PFSK-1 (cell line): ENCODE measurements around the gene TRPM2.

ENCODE experiments used
- FOXP2 ChIP-seq: optimal IDR thresholded peaks from 2 replicates; pipeline ENCODE3; 2011; ENCODE audit warnings: borderline replicate concordance, control low read depth, inconsistent platforms; ENCODE audit not compliant: insufficient read depth; ENCODE audit errors: extremely low read length, extremely low read depth
- POLR2AphosphoS5 ChIP-seq: IDR thresholded peaks from 2 replicates; pipeline ENCODE4 v1.6.1; 2012; ENCODE audit warnings: low read depth, mild to moderate bottlenecking, control low read depth, low read length, moderate library complexity
- REST ChIP-seq, 2 experiments: IDR thresholded peaks; 2 replicates each; pipeline versions ENCODE4 v1.6.1 to v1.8.0; 2011 to 2012; ENCODE audit warnings: low read depth in 2 of 2, low read length in 2 of 2, control low read depth in 1 of 2, inconsistent platforms in 1 of 2, mild to moderate bottlenecking in 1 of 2, moderate library complexity in 1 of 2; ENCODE audit not compliant: insufficient read depth in 1 of 2
- SIN3A ChIP-seq: IDR thresholded peaks from 2 replicates; pipeline ENCODE4 v1.6.1; 2012; ENCODE audit warnings: mild to moderate bottlenecking, low read length, moderate library complexity, borderline replicate concordance; ENCODE audit not compliant: insufficient read depth
- TAF1 ChIP-seq: IDR thresholded peaks from 2 replicates; pipeline ENCODE4 v1.6.1; 2012; ENCODE audit warnings: low read length, control low read depth, borderline replicate concordance; ENCODE audit not compliant: insufficient read depth

Gene TRPM2

DNA sequence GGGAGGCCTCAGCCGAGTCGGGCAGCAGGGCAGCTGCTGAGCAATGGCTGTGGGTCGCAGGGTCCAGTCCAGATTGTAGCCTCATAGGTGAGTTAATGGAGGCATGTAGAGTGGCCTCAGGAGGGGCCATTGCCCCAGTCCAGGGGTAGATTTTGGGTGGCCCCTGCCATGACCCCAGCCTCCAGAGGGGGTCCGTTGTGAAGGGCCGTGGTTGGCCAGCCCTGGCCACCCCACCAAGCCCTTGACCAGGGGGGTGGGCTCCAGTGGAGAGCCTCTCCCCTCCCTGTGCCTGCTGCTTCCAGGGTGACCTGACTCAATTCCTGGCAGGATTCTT is 26.1 kb downstream of the TRPM2 start:
- TF ChIP-seq TAF1 (no peak), POLR2AphosphoS5 (no peak), FOXP2 (no peak), REST (IDR thresholded peaks at IDR 0.05; ENCODE audit: insufficient read depth in 1 of 2, low read depth in 2 of 2, low read length in 2 of 2) (no peak), SIN3A (no peak)

- TF ChIP-seq SIN3A (no peak), TAF1 (no peak), FOXP2 (no peak), REST (IDR thresholded peaks at IDR 0.05; ENCODE audit: insufficient read depth in 1 of 2, low read depth in 2 of 2, low read length in 2 of 2) (no peak), POLR2AphosphoS5 (no peak)
These were observed 26.8 kb downstream of the TRPM2 start for GRCh38 chr21:44379991-44380865.

DNA sequence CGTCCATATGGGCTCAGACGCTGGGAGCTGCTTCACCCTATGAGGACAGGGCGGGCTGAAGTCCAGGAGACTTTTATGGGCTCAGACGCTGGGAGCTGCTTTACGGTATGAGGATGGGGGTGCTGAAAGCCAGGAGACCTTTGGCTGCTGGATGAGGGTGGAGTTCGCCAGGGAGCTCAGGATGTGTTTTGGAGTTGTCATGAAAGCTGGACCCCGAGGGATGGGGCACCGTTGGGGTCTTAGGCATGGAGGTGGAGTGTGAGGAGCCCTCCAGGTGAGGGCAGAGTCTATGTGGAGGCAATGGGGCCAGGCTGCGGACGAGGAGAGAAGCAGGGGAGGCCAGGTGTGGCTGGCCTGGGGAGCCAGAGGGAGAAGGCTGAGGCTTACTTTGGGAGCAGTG is 27.5 kb downstream of the TRPM2 start:
- TF ChIP-seq TAF1 (no peak), REST (IDR thresholded peaks at IDR 0.05; ENCODE audit: insufficient read depth in 1 of 2, low read depth in 2 of 2, low read length in 2 of 2) (no peak), SIN3A (no peak), FOXP2 (no peak), POLR2AphosphoS5 (no peak)

DNA sequence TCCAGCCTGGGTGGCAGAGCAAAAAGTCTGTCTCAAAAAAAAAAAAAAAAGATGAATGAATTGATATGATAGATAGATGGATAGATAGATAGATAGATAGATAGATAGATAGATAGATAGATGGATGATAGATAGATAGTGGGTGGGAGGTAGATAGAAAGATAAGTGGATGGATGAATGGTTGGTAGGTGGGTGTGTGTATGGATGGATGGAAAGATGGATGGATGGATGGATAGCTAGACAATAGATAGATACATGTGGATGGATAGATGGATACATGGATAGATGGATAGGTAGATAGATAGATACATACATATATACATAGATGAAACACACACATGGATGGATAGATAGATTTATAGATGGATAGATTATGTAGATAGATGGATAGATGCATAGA is 28.5 kb downstream of the TRPM2 start:
- TF ChIP-seq TAF1: no peak
- TF ChIP-seq POLR2AphosphoS5: no peak
- no peak for TF ChIP-seq SIN3A
- TF ChIP-seq FOXP2: no peak
- TF ChIP-seq REST (IDR thresholded peaks at IDR 0.05; ENCODE audit: insufficient read depth in 1 of 2, low read depth in 2 of 2, low read length in 2 of 2): no peak
